Rectal smooth muscle tissue (tissue), 1 donor: ENCODE results near the gene METTL17.
"Not testable (repeated sequence)": the region's sequence is repeated elsewhere in the genome, so short reads cannot be mapped to it uniquely, and the experiment has no call there.

ENCODE experiments used
- H3K27ac ChIP-seq: one replicate; pipeline ENCODE4 v1.7.0; 2013; ENCODE audit warnings: low read depth, low read length, inconsistent platforms
- H3K27me3 ChIP-seq: one replicate; pipeline ENCODE4 v1.7.0; 2013; ENCODE audit warnings: low read length; ENCODE audit not compliant: control insufficient read depth, insufficient read depth
- H3K36me3 ChIP-seq: one replicate; pipeline ENCODE4 v1.7.0; 2013; ENCODE audit warnings: low read length; ENCODE audit not compliant: control insufficient read depth, insufficient read depth
- H3K4me1 ChIP-seq: one replicate; pipeline ENCODE4 v1.7.0; 2013; ENCODE audit warnings: low read length; ENCODE audit not compliant: control insufficient read depth, insufficient read depth
- H3K4me3 ChIP-seq: one replicate; pipeline ENCODE4 v1.7.0; 2013; ENCODE audit warnings: low read length
- H3K9ac ChIP-seq: one replicate; pipeline ENCODE4 v1.7.0; 2013; ENCODE audit warnings: low read length

The METTL17 gene

DNA sequence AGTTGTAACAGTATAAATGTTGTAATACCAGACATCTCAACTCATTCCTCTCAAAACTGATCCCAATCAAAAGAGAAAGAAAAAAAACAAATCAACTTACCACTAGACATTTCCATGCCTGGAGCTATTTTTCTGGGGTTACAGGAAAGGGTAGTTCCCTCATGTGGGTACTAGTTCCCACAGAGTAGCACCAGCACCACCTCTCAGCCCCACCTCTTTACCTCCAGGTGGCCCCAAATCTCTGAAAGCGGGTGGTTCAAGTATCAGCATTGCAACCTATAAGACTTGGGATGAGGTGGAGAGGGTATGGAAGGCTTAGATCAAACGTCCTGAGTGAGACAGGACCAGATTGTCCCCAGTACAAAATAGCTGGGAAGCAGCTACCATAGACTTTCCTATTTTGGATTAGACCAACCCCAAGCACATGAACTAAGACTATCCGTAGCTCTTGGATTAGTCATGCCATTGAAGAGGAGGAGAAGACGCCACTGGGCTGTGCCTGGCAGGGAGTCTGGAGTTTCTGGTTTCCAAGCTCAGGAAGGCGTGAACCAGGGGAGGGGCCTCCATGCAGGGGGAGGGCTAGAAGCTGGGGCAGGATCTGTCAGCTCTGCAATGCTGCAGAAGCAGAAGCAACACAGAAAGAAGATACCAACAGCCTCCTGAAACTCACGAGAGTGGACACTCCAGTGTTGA, 9.0 kb downstream of the METTL17 start, which contains the start of gene SLC39A2:
TSS of gene SLC39A2 (plus strand) at position 620 of the 693 bp plus-strand sequence. CDS start 154 bp downstream, outside the sequence.
- H3K4me3 ChIP-seq = no peak within 1 kb of the TSS

DNA sequence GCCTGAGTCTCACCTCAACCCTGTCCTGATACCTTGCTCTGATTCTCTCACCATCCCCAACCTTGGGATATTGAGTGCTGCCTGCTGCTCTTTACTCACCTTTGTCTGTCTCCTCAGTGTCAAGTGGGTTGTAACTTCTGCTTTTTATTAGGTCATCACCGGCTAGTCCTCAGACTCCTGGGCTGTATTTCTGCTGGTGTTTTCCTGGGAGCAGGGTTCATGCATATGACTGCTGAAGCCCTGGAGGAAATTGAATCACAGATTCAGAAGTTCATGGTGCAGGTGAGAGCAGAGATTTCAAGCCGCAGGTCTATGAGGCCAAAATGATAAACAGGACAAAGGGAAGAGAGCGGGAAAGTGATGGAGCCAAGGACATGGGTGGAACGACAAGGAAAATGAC, 9.8 kb downstream of the METTL17 start:
- Histone ChIP-seq H3K4me3 (no peak overlapping the region), H3K4me1 (no peaks in the 10 kb centered on the region), H3K27ac (no peak overlapping the region), H3K9ac (no peak overlapping the region), H3K36me3 (peaks cover 21% of the 10 kb centered on the region), H3K27me3 (no peaks in the 10 kb centered on the region)

More for the DNA sequence above, 9.0 kb downstream of the METTL17 start, which contains the start of gene SLC39A2:
- Histone ChIP-seq H3K36me3 (peaks cover 23% of the 10 kb centered on the region), H3K4me1 (no peaks in the 10 kb centered on the region), H3K27me3 (no peaks in the 10 kb centered on the region), H3K9ac (no peak within 1 kb of the TSS), H3K27ac (no peak within 1 kb of the TSS)

DNA sequence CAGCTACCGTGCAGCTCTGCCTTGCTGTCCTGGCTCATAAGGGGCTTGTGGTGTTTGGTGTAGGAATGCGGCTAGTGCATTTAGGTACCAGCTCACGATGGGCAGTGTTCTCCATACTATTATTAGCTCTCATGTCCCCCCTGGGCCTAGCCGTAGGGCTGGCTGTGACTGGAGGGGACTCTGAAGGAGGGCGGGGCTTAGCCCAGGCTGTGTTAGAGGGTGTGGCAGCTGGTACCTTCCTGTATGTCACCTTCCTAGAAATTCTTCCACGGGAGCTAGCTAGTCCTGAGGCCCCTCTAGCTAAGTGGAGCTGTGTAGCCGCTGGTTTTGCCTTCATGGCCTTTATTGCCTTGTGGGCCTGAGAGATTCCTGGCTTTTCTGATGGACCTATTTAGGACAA, 11.4 kb downstream of the METTL17 start:
- Histone ChIP-seq H3K27ac (no peak overlapping the region), H3K27me3 (no peaks in the 10 kb centered on the region), H3K4me3 (no peak overlapping the region), H3K4me1 (no peaks in the 10 kb centered on the region), H3K36me3 (peaks cover 5% of the 10 kb centered on the region), H3K9ac (no peak overlapping the region)

DNA sequence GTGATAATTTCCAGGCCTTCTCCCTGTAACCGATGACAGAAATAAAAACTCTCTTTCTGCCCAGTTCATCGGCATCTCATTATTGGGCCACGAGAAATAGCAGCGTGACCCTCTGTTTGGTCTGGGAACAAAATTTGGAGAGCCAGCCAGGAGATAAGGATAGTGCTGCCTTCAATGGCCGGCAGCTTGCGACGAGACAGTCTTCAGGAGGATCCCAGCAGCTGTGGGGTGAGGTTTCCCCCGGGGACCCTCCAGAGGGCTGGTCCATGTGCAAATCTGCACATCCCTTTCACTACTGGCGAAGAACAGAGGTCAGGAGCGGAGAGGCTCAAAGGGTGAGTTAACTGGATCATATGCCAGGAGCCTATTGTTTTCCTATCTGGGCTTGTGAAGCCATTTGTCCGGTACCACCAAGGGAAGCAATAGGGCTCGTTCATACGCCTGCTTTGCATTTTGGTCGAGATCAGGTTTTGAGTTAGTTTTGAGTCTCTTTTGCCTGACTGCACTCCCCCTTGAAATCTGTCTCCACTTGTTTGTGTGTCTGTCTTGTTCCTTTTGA, 14.1 kb downstream of the METTL17 start:
- H3K4me1 ChIP-seq = no peaks in the 10 kb centered on the region

DNA sequence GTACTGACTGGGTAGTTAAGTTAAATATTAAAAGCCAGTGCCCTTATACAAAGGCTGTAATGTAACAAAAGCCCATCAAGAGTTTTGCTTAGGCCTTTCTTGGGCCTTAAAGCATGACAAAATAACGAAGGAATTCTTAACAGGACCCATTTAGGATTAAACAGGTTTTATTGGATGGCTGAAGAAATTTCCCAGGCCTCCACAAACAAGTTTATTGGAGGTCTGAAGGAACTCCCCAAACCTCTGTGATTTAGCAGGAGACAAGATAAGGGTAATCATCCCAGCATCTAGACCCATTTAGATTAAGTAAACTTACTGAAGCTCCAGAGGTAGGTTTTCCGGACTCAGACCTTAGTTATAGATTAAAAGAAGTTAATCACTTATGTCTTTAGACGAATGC, 19.9 kb downstream of the METTL17 start:
- H3K9ac ChIP-seq, H3K27me3 ChIP-seq, H3K36me3 ChIP-seq, H3K4me3 ChIP-seq, H3K4me1 ChIP-seq, H3K27ac ChIP-seq: not testable (repeated sequence)

More for the DNA sequence above, 14.1 kb downstream of the METTL17 start:
- H3K27ac ChIP-seq = no peak overlapping the region
- no peaks in the 10 kb centered on the region for H3K36me3 ChIP-seq
- no peak overlapping the region for H3K4me3 ChIP-seq
- H3K27me3 ChIP-seq = no peaks in the 10 kb centered on the region
- no peak overlapping the region for H3K9ac ChIP-seq

DNA sequence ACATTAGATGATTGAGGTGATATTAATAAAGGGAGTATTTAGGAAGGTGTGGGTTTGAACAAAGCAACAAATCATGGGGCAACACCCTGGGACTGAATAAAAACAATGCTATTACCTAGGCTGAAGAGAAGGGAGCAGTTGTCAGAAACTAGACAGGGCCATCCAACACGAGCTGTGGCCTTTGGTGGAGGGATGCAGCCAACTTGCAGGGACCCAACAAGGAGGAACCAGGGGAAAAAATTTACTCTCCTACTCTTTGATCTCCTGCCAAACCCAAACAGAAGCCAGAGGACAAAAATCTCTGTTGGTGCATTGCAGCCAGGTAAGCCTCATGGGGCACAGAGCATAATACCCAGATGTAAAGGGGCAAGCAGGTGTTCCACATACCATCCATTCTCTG, 21.4 kb downstream of the METTL17 start:
- no peak overlapping the region for H3K27ac ChIP-seq
- no peaks in the 10 kb centered on the region for H3K4me1 ChIP-seq
- no peak overlapping the region for H3K4me3 ChIP-seq
- no peak overlapping the region for H3K9ac ChIP-seq
- no peaks in the 10 kb centered on the region for H3K27me3 ChIP-seq
- no peaks in the 10 kb centered on the region for H3K36me3 ChIP-seq

DNA sequence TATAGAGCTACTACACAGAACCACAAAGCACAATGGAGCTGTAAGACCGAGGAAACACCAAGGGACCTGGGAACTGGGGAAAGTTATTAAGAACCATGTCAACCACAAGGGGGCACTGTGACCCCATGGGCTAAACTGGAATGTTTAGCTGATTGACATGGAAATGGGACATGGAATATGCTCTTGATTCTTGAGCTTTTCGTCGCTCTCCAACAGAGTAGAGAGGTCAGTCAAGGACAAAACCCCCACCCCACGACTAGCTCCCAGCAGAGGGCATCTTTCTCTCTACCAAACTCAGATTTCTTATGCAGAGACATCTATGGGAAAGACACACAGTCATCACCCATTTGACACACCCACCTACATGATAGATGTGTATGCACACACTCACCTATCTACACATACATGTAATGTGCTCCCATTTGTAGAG, 25.0 kb downstream of the METTL17 start:
- H3K36me3 ChIP-seq = peaks cover 18% of the 10 kb centered on the region
- no peak overlapping the region for H3K27ac ChIP-seq
- H3K4me3 ChIP-seq = no peak overlapping the region
- no peaks in the 10 kb centered on the region for H3K27me3 ChIP-seq
- no peaks in the 10 kb centered on the region for H3K4me1 ChIP-seq
- H3K9ac ChIP-seq = no peak overlapping the region

DNA sequence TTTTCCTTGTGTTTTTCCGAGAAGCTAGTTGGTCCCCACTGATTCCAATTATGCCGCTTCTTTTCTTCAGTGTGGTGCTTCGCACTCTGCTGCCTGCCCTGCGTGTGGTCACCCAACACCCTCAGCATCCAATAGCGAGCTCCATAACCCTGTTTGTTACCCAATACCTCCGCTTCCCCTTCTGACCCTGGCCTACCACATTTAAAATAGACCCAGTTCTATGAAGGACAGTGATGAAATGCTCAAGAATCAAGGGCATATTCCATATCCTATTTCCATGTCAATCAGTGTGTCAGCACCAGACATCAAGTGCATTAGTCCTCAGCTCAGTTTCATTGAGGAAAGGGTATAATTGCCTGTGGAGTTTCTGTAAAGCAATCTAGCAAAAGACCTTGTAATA, 25.5 kb downstream of the METTL17 start:
- Histone ChIP-seq H3K36me3 (peaks cover 21% of the 10 kb centered on the region), H3K4me3 (no peak overlapping the region), H3K27me3 (no peaks in the 10 kb centered on the region), H3K27ac (no peak overlapping the region), H3K4me1 (no peaks in the 10 kb centered on the region), H3K9ac (no peak overlapping the region)

DNA sequence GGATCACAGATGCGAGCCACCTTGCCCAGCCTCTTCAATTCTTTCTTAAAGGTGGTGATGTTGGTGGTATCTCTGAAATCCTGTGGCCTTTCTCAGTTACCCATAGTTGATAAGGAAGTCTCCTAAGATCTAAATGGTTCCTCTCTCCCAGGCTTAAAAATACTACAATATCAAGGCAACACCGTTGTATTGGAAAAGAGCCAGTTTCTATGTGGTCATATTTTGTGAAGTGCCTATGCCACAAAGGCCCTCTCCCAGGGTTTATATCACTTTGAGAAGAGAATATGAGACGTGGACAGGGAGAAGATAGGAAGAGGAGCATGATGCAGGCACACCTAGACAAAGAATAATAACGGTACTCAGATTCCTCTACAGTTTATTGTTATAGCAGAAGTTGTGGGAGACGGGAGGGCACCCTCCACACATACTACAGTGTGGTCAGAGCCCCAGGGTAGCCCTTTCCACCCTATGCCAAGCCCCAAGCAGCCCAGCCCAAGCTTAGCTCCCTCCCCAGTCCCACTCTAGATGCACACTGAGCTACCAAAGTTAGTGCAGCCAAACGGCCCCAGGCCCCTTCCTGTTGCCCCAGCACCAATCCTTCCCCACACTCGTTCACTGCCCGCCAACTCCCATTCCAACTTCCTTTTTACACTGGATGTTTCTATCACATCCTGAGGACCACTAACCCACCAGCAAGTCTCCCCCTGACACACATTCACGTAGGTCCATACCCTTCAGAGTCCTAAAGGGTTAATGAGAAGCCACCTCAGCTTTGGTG, 26.8 kb downstream of the METTL17 start:
- Histone ChIP-seq H3K4me3 (no peak overlapping the region), H3K27ac (no peak overlapping the region), H3K4me1 (no peaks in the 10 kb centered on the region), H3K36me3 (peaks cover 26% of the 10 kb centered on the region), H3K27me3 (no peaks in the 10 kb centered on the region), H3K9ac (no peak overlapping the region)

DNA sequence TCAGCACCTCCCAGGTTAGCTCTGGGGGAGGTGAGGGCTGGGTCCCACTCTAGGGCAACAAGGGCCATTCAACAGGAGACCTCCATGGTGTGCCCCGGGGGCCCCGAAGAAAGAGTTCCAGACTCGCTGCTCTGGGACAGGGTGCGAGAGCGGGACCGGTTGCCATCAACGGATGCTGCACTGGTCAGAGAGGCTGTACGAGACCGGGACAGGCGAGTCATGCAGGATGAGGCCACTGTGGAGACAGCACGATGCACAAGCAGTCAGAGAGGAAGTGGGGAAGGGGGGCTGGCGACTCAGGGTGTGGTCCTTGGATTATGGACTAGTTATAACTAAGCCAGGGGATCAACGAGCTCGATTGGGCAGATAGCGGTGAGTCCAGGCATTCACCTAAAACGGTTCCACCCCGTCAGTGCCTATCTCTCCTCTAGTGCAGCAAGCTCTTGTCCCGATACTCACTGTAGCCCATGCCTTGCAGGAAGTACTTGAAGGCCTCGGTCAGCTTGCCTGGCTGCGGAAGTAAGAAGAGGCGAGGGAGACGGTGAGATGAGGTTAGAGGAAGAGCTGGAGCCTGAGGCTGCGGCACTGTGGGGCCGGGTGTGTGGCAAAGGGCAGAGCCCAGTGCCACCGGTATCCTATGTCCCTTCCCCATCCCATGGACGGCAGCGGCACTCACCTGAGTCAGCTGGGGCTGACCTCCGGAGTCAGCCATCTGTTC, 27.9 kb downstream of the METTL17 start:
- Histone ChIP-seq H3K9ac (no peak overlapping the region), H3K27me3 (no peaks in the 10 kb centered on the region), H3K4me1 (no peaks in the 10 kb centered on the region), H3K4me3 (no peak overlapping the region), H3K27ac (no peak overlapping the region), H3K36me3 (peaks cover 26% of the 10 kb centered on the region)

DNA sequence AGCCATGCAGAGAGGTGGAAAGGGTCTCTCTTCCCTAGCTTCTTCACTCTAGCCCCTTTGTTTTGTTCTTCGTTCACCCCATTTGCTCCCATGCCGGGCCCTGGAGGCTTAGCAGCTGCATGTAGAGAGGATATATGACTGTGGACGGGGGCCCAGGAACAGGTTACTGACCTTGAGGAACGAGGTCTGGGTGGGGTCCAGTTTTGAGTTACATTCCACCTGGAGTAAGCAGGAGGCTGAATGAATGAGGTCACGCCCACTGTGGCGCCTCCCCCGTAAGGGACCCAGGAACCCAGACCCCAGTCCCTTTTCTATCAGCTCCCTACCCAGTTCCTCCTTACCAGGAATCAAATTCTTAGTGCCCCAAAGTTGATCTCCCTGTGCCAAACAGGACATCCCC, 28.5 kb downstream of the METTL17 start:
- Histone ChIP-seq H3K4me3 (no peak overlapping the region), H3K27me3 (no peaks in the 10 kb centered on the region), H3K27ac (no peak overlapping the region), H3K4me1 (no peaks in the 10 kb centered on the region), H3K36me3 (peaks cover 26% of the 10 kb centered on the region), H3K9ac (no peak overlapping the region)

DNA sequence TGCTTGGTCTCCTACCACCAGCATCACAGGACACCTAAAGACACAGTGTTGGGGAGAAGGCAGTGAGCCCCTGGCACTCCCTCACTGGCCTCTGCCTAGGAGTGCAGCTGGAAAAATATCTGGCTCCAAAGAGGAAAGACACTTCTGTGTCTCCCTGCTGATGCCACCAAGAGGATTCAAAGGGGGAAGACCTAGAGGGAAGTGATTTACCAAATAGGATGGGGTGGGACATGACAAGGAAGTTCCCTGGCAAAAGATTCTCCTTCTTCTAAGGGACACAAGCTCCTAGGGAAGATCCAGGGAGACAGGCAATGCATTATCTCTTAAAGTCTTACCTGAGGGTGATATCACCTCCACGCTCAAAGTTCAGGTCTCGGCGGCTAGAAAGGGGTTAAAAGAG, 29.0 kb downstream of the METTL17 start:
- Histone ChIP-seq H3K27me3 (no peaks in the 10 kb centered on the region), H3K9ac (no peak overlapping the region), H3K4me3 (no peak overlapping the region), H3K27ac (no peak overlapping the region), H3K4me1 (no peaks in the 10 kb centered on the region), H3K36me3 (peaks cover 26% of the 10 kb centered on the region)
